Mononuclear cell (primary cell): ENCODE measurements around the gene URB1. TPM values are rescaled to one million over a fixed set of nuclear protein-coding genes. Genes with fewer than 3 reads are reported as not detected.
"Not testable (repeated sequence)": the region's sequence is repeated elsewhere in the genome, so short reads cannot be mapped to it uniquely, and the experiment has no call there.

Experiments used
- H3K27me3 ChIP-seq: 2 replicates; pipeline ENCODE4 v1.6.0; 2011; ENCODE audit warnings: low read length, control low read depth; ENCODE audit not compliant: insufficient read depth
- H3K4me1 ChIP-seq: 2 replicates; pipeline ENCODE4 v1.5.1; 2011; ENCODE audit warnings: mild to moderate bottlenecking, low read length, control low read depth; ENCODE audit not compliant: insufficient read depth
- H3K4me3 ChIP-seq: 2 replicates; pipeline ENCODE4 v1.5.1; 2011; ENCODE audit warnings: mild to moderate bottlenecking, low read length, moderate library complexity
- H3K9me3 ChIP-seq: 2 replicates; pipeline ENCODE4 v1.5.1; 2011; ENCODE audit warnings: low read depth, mild to moderate bottlenecking, control low read depth, low read length
- total RNA-seq: library from RNA; depleted of rRNA; stranded (reverse); fragments of >200 nt; gene quantifications from one replicate; pipeline ENCODE4 v1.2.3, GENCODE V29; 2012

The URB1 gene
- total RNA-seq, 1 donor, result 3.5 TPM

GRCh38 chr21:32298148-32298559, 94.7 kb downstream of the URB1 start:
- Histone ChIP-seq H3K27me3 (no peaks in the 10 kb centered on the region), H3K4me1 (no peaks in the 10 kb centered on the region), H3K9me3 (no peaks in the 10 kb centered on the region), H3K4me3 (no peak overlapping the region)

DNA sequence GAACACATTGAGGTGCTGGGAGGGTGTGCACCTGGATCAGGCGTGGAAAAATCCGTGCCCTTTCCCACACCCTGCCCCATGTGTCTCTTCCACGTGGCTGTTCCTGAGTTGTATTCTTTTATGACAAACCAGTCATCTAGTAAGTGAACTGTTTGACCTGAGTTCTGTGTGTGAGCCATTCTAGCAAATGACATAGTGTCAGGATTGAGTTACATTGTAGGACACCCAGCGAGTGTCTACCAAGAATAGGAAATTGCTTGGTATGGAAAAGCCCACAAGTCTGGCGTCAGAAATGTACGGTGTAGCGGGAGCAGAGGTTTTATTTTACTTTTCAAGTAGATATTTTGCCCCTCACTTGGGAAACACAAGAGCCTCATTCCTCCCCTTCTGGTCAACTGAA, 95.4 kb downstream of the URB1 start:
- H3K4me3 ChIP-seq, result no peak overlapping the region
- H3K4me1 ChIP-seq, result no peaks in the 10 kb centered on the region
- H3K27me3 ChIP-seq, result no peaks in the 10 kb centered on the region
- no peaks in the 10 kb centered on the region for H3K9me3 ChIP-seq

DNA sequence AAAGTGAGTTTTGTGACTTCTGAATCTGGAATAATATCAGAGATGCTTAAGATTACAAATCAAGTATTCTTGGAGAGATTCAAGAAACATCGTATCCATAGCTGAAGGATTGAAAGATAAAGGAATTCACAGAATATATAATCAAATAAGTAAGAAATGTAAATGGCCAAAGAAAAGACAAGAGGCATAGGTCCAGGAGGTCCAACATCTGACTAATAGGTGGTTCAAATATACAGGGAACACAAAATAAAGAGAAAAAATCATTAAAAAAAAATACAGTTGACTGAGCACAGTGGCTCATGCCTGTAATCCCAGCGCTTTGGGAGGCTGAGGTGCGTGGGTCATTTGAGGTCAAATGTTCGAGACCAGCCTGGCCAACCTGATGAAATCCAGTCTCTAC, 107.3 kb downstream of the URB1 start:
- H3K4me1 ChIP-seq, result no peaks in the 10 kb centered on the region
- no peaks in the 10 kb centered on the region for H3K27me3 ChIP-seq
- H3K9me3 ChIP-seq, result no peaks in the 10 kb centered on the region
- H3K4me3 ChIP-seq, result no peak overlapping the region

- H3K4me3 ChIP-seq, result no peak overlapping the region
- peaks cover 16% of the 10 kb centered on the region for H3K4me1 ChIP-seq
- no peaks in the 10 kb centered on the region for H3K9me3 ChIP-seq
- H3K27me3 ChIP-seq, result no peaks in the 10 kb centered on the region
These were observed 109.8 kb downstream of the URB1 start for GRCh38 chr21:32282992-32283391.

- Histone ChIP-seq H3K4me1 (peaks cover 18% of the 10 kb centered on the region), H3K4me3 (no peak overlapping the region), H3K9me3 (no peaks in the 10 kb centered on the region), H3K27me3 (no peaks in the 10 kb centered on the region)
These were observed 111.3 kb downstream of the URB1 start for GRCh38 chr21:32281531-32281930.

- Histone ChIP-seq H3K4me3 (peak overlapping the region; percentile 83), H3K27me3 (no peaks in the 10 kb centered on the region), H3K9me3 (no peaks in the 10 kb centered on the region), H3K4me1 (peaks cover 18% of the 10 kb centered on the region)
These were observed 113.5 kb downstream of the URB1 start for GRCh38 chr21:32279377-32279680.

GRCh38 chr21:32278518-32279376, 114.1 kb downstream of the URB1 start, which contains the start of gene MIS18A:
Gene MIS18A (minus strand): TSS chr21:32279049. CDS start chr21:32279014, 35 bp downstream.
- Histone ChIP-seq H3K4me3 (peak within 1 kb of the TSS; percentile 83), H3K4me1 (peaks cover 18% of the 10 kb centered on the region), H3K27me3 (no peaks in the 10 kb centered on the region), H3K9me3 (no peaks in the 10 kb centered on the region)

DNA sequence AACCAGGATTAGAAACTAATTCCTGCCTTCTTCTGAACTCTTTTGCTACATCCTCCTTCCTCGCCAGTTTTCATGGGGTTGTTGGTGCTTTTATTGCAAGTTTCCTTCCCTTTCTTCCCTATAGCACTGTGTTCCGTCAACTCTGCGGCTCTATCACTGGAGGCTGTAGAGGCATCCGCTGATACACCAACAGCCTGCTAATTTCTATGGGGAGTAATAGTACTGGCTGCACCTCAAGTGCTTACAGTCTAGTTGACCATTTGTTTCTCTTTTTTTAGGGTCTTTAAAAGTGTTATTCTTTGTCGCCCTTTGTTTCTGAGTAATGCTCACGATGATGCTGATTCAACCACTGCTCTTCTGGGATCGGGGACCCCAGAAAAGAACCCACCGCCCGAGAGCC, 114.7 kb downstream of the URB1 start:
- Histone ChIP-seq H3K9me3 (no peaks in the 10 kb centered on the region), H3K27me3 (no peaks in the 10 kb centered on the region), H3K4me3 (peak overlapping the region; percentile 83), H3K4me1 (peaks cover 18% of the 10 kb centered on the region)

- Histone ChIP-seq H3K27me3 (no peaks in the 10 kb centered on the region), H3K4me3 (no peak overlapping the region), H3K4me1 (peaks cover 18% of the 10 kb centered on the region), H3K9me3 (no peaks in the 10 kb centered on the region)
These were observed 116.1 kb downstream of the URB1 start for GRCh38 chr21:32276671-32277070.

GRCh38 chr21:32270748-32271147, 122.1 kb downstream of the URB1 start:
- H3K27me3 ChIP-seq, result no peaks in the 10 kb centered on the region
- H3K4me1 ChIP-seq, result no peaks in the 10 kb centered on the region
- H3K9me3 ChIP-seq, result no peaks in the 10 kb centered on the region
- H3K4me3 ChIP-seq, result no peak overlapping the region

DNA sequence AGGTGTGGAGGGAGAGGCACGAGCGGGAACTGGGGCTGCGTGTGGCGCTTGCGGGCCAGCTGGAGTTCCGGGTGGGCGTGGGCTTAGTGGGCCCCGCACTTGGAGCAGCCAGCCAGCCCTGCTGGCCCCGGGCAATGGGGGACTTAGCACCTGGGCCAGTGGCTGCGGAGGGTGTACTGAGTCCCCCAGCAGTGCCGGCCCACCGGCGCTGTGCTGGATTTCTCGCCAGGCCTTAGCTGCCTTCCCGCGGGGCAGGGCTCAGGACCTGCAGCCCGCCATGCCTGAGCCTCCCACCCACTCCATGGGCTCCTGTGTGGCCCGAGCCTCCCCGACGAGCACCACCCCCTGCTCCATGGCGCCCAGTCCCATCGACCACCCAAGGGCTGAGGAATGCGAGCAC, 127.5 kb downstream of the URB1 start:
- H3K4me3 ChIP-seq, H3K4me1 ChIP-seq, H3K9me3 ChIP-seq, H3K27me3 ChIP-seq: not testable (repeated sequence)

- Histone ChIP-seq H3K4me1 (no peaks in the 10 kb centered on the region), H3K4me3 (no peak overlapping the region), H3K9me3 (no peaks in the 10 kb centered on the region), H3K27me3 (no peaks in the 10 kb centered on the region)
These were observed 130.9 kb downstream of the URB1 start for GRCh38 chr21:32261929-32262328.

Other genes starting within 250 kb of the URB1 start
- gene MIS18A, start 114.0 kb downstream of the URB1 start, total RNA-seq, result 3.1 TPM
- gene MRAP, start 94.2 kb downstream of the URB1 start, total RNA-seq, result not detected
- 4.9 TPM for gene EVA1C, start 19.7 kb upstream of the URB1 start, total RNA-seq
- not detected for gene TCP10L, start 192.5 kb upstream of the URB1 start, total RNA-seq
- 3.3 TPM for gene CFAP298, start 219.4 kb upstream of the URB1 start, total RNA-seq